A549 (cell line): ENCODE results near the gene PIK3R2. TPM values are rescaled to one million over a fixed set of nuclear protein-coding genes. Genes with fewer than 3 reads are reported as not detected.

ENCODE experiments used
- ATAC-seq, 2 experiments: fragments of 200-7000 bp in 1 of 2; fragments of >200 bp in 1 of 2; cut with Nextera tagmentation in 1 of 2; cut with Tn5 transposase in 1 of 2; 3 replicates each; pipeline versions ENCODE4 v1.8.0 to v1.9.1; 2018 to 2020; ENCODE audit warnings: mild to moderate bottlenecking in 1 of 2, moderate library complexity in 1 of 2
- CTCF ChIA-PET: fragments of 300-600 bp; sonication (Branson Sonifier 250); formaldehyde crosslinking; extraction: SDS; loops from one replicate; lab custom pipeline; 2021; ENCODE audit warnings: antibody characterized with exemption, inconsistent platforms; lab: Yijun Ruan, JAX
- POLR2A ChIA-PET: fragments of 350-600 bp; formaldehyde crosslinking; extraction: SDS; loops from one replicate; lab custom pipeline; 2021; ENCODE audit warnings: antibody characterized with exemption, inconsistent platforms; lab: Yijun Ruan, JAX
- DNase-seq, 2 experiments: peaks; one replicate each; pipeline versions ENCODE4 v3.0.0 to v3.0.0-alpha.2; 2011 to 2016; ENCODE audit warnings: low read depth in 1 of 2, low spot score in 1 of 2
- FAIRE-seq: peaks from 2 replicates; lab custom pipeline; 2011; peaks lifted over from hg19 to GRCh38; lab: Jason Lieb, UNC
- H3K27ac ChIP-seq, 2 experiments: fragments of >200 bp; sonication (Bioruptor Twin); formaldehyde crosslinking; 3 replicates each; pipeline ENCODE4 v1.5.1; 2016 to 2017
- H3K4me1 ChIP-seq: fragments of >200 bp; sonication (Bioruptor Twin); formaldehyde crosslinking; 3 replicates; pipeline ENCODE4 v1.6.1; 2016
- H3K4me2 ChIP-seq: fragments of >200 bp; sonication (Bioruptor Twin); formaldehyde crosslinking; 3 replicates; pipeline ENCODE4 v1.6.1; 2016
- H3K4me3 ChIP-seq: fragments of >200 bp; sonication (Bioruptor Twin); formaldehyde crosslinking; 3 replicates; pipeline ENCODE4 v1.5.1; 2016
- H3K9me3 ChIP-seq: fragments of >200 bp; sonication (Bioruptor Twin); formaldehyde crosslinking; 3 replicates; pipeline ENCODE4 v1.6.1; 2016
- CBX2 ChIP-seq: fragments of 200-600 bp; sonication (generic); IDR thresholded peaks from 2 replicates; pipeline ENCODE4 v1.6.1; 2016; ENCODE audit warnings: low read depth, mild to moderate bottlenecking, borderline replicate concordance
- CBX8 ChIP-seq: fragments of 200-600 bp; sonication (generic); IDR thresholded peaks from 2 replicates; pipeline ENCODE4 v1.6.1; 2016
- CEBPB ChIP-seq, 2 experiments: fragments of >200 bp in 1 of 2; sonication (Bioruptor Twin) in 1 of 2; formaldehyde crosslinking in 1 of 2; IDR thresholded peaks; 2 replicates each; pipeline ENCODE4 v1.6.1; 2012 to 2016
- CTCF ChIP-seq: fragments of >200 bp; sonication (Bioruptor Twin); formaldehyde crosslinking; IDR thresholded peaks from 3 replicates; pipeline ENCODE4 v1.5.1; 2016
- EP300 ChIP-seq, 2 experiments: fragments of >200 bp; sonication (Bioruptor Twin); formaldehyde crosslinking; IDR thresholded peaks; 2 replicates in 1 of 2; 3 replicates in 1 of 2; pipeline ENCODE4 v1.6.1; 2016 to 2017
- ESRRA ChIP-seq: fragments of 150-350 bp; IDR thresholded peaks from 2 replicates; pipeline ENCODE4 v1.6.1; 2014; ENCODE audit warnings: mild to moderate bottlenecking, low read length, borderline replicate concordance
- FOSL2 ChIP-seq, 2 experiments: fragments of 450-650 bp in 1 of 2; fragments of >200 bp in 1 of 2; sonication (Bioruptor Twin) in 1 of 2; formaldehyde crosslinking; IDR thresholded peaks; 2 replicates each; pipeline versions ENCODE4 v1.5.0 to v1.6.1; 2016 to 2020; ENCODE audit warnings: mild to moderate bottlenecking in 1 of 2, moderate library complexity in 1 of 2
- FOXS1 ChIP-seq: fragments of 250-450 bp; sonication (Bioruptor Pico); IDR thresholded peaks from 2 replicates; pipeline ENCODE4 v1.5.0; 2020; ENCODE audit warnings: mild to moderate bottlenecking, moderate library complexity
- HDAC2 ChIP-seq: fragments of 200-600 bp; sonication (generic); IDR thresholded peaks from 2 replicates; pipeline ENCODE4 v1.6.1; 2016
- JUNB ChIP-seq: fragments of >200 bp; sonication (Bioruptor Twin); formaldehyde crosslinking; IDR thresholded peaks from 2 replicates; pipeline ENCODE4 v1.6.1; 2016
- MAFK ChIP-seq: fragments of 450-650 bp; IDR thresholded peaks from 2 replicates; pipeline ENCODE4 v1.6.1; 2014; ENCODE audit not compliant: partially characterized antibody
- MYC ChIP-seq: IDR thresholded peaks from 2 replicates; pipeline ENCODE4 v1.6.1; 2012; ENCODE audit warnings: mild to moderate bottlenecking, inconsistent platforms, low read length, improper control_type of control experiment, borderline replicate concordance
- NFE2L2 ChIP-seq: fragments of 150-350 bp; conservative IDR thresholded peaks from 2 replicates; pipeline ENCODE4 v1.6.1; 2014; ENCODE audit warnings: low read length
- POLR2A ChIP-seq: IDR thresholded peaks from 2 replicates; pipeline ENCODE4 v1.6.1; 2012; ENCODE audit warnings: mild to moderate bottlenecking, low read length
- RNF2 ChIP-seq: fragments of 200-600 bp; sonication (generic); IDR thresholded peaks from 2 replicates; pipeline ENCODE4 v1.6.1; 2016; ENCODE audit warnings: low read depth, mild to moderate bottlenecking, antibody characterized with exemption, moderate library complexity, borderline replicate concordance
- TP53 ChIP-seq: fragments of 250-450 bp; sonication (Bioruptor Pico); IDR thresholded peaks from 2 replicates; pipeline ENCODE4 v1.5.0; 2021; ENCODE audit warnings: mild to moderate bottlenecking, moderate library complexity
- ZC3H11A ChIP-seq: fragments of 450-650 bp; IDR thresholded peaks from 2 replicates; pipeline ENCODE4 v1.6.1; 2014; ENCODE audit warnings: antibody characterized with exemption, mild to moderate bottlenecking
- ZNF302 ChIP-seq: fragments of 250-450 bp; sonication (Bioruptor Pico); IDR thresholded peaks from 2 replicates; pipeline ENCODE4 v1.9.0; 2021; ENCODE audit warnings: inconsistent platforms, mild to moderate bottlenecking, moderate library complexity
- ZSCAN20 ChIP-seq: fragments of 250-450 bp; sonication (Bioruptor Pico); IDR thresholded peaks from 2 replicates; pipeline ENCODE4 v1.8.0; 2022; ENCODE audit warnings: mild to moderate bottlenecking, moderate library complexity
- WGBS: methylation state at CpG from one replicate; pipeline ENCODE4 v1.1.6; 2017; ENCODE audit errors: missing lambda C conversion rate; 5-methylcytosine and 5-hydroxymethylcytosine counted together
- polyA plus RNA-seq, 4 experiments: library from polyadenylated mRNA; depleted of rRNA in 3 of 4; stranded (reverse); fragments of >200 nt; fragmentation: RNase III in 1 of 4; extraction: RNeasy Plus Mini Kit Qiagen cat#74134 plus additional on column Dnase treatment in 1 of 4; gene quantifications; 2 replicates in 3 of 4; 3 replicates in 1 of 4; pipeline ENCODE4 v1.2.3, GENCODE V29; 2011 to 2017
- TF ChIP-seq, protein P1 (sequence below): fragments of >200 bp; sonication (Bioruptor Twin); formaldehyde crosslinking; IDR thresholded peaks from 3 replicates; pipeline ENCODE4 v1.6.1; 2016
- TF ChIP-seq, protein P2 (sequence below): IDR thresholded peaks from 2 replicates; pipeline ENCODE4 v1.6.1; 2012; ENCODE audit warnings: low read depth, borderline replicate concordance
- TF ChIP-seq, protein P3 (sequence below): IDR thresholded peaks from 2 replicates; pipeline ENCODE4 v1.6.1; 2012
- TF ChIP-seq, protein P4 (sequence below): fragments of 450-650 bp; IDR thresholded peaks from 2 replicates; pipeline ENCODE4 v1.6.1; 2014; ENCODE audit warnings: antibody characterized with exemption

Gene PIK3R2
- polyA plus RNA-seq, 2 of the 4 experiments (the other 2 are of a cell fraction) = 6.7 to 8.3 TPM

DNA sequence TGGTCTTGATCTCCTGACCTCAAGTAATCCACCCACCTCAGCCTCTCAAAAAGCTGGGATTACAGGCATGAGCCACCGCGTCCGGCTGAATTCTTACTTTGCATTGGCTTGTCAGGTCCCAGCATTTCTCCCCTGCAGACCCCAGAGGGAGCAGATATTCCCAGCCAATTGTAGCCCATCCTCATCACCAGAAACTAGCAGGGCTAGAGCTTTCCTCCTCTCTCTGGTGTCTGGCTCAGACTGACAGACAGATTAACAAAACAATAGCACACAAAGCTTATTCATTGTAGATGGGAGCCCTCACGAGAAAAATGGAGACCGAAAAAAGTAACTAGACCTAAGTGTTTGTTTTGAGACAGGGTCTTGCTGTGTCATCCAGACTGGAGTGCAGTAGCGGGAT is 32.6 kb downstream of the PIK3R2 start:
- Histone ChIP-seq H3K4me3 (no peak overlapping the region), H3K4me1 (no peaks in the 10 kb centered on the region), H3K9me3 (no peaks in the 10 kb centered on the region), H3K4me2 (no peak overlapping the region), H3K27ac (no peak overlapping the region)
- 81% methylated on average over 6 of the region's 6 CpGs for WGBS
- TF ChIP-seq FOSL2 (IDR thresholded peaks at IDR 0.05) (no peak), FOSL2 (CRISPR knock-in tag; IDR thresholded peaks at IDR 0.05) (no peak), ZC3H11A (no peak), NFE2L2 (no peak)
- TF ChIP-seq, protein P1, sequence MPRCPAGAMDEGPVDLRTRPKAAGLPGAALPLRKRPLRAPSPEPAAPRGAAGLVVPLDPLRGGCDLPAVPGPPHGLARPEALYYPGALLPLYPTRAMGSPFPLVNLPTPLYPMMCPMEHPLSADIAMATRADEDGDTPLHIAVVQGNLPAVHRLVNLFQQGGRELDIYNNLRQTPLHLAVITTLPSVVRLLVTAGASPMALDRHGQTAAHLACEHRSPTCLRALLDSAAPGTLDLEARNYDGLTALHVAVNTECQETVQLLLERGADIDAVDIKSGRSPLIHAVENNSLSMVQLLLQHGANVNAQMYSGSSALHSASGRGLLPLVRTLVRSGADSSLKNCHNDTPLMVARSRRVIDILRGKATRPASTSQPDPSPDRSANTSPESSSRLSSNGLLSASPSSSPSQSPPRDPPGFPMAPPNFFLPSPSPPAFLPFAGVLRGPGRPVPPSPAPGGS = no peak
- ChIA-PET POLR2A (no interaction called here), CTCF (interaction anchor here (0.9 to 2.2 kb wide), 5 partner anchors 8 to 175 kb away, joined by 3 to 4 read pairs (median 3); no protein-coding TSS in a partner anchor)
- DNase-seq (no peak), ATAC-seq (no peak), FAIRE-seq (no peak)

DNA sequence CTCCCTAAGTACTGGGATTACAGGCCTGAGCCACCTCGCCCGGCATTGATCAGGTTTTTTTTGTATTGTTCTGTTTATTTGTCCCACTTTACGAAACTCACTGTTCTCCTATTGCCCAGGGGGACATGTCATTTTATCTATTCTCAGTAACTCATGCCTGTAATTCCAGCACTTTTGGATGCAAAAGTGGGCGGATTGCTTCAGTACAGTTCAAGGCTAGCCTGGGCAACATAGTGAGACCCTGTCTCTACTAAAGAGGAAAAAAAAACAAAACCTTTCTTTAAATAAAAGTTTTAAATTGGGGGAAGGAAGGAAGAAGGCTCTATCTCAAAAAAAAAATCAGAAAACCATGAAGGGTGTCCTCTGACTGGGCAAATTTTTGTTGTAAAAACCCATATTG is 37.3 kb downstream of the PIK3R2 start:
- Histone ChIP-seq H3K4me1 (peaks cover 14% of the 10 kb centered on the region; the same call in 2 of the 3 replicates), H3K9me3 (no peaks in the 10 kb centered on the region), H3K27ac (no peak overlapping the region), H3K4me2 (no peak overlapping the region), H3K4me3 (no peak overlapping the region)
- ChIA-PET POLR2A (no interaction called here), CTCF (interaction anchor here (1.4 to 5.8 kb wide), 5 partner anchors 27 to 91 kb away, joined by 3 to 60 read pairs (median 5); partner anchors contain the start of genes JUND and PIK3R2)
- FAIRE-seq (no peak), ATAC-seq (no peak), DNase-seq (no peak)
- TF ChIP-seq, protein P2, sequence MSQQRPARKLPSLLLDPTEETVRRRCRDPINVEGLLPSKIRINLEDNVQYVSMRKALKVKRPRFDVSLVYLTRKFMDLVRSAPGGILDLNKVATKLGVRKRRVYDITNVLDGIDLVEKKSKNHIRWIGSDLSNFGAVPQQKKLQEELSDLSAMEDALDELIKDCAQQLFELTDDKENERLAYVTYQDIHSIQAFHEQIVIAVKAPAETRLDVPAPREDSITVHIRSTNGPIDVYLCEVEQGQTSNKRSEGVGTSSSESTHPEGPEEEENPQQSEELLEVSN = no peak
- no peak for TF ChIP-seq MAFK
- TF ChIP-seq HDAC2 = no peak
- TF ChIP-seq TP53 = no peak
- no peak for TF ChIP-seq CBX2
- TF ChIP-seq CEBPB (IDR thresholded peaks at IDR 0.05) = no peak
- no peak for TF ChIP-seq CTCF
- no peak for TF ChIP-seq EP300 (IDR thresholded peaks at IDR 0.05)
- TF ChIP-seq MYC = no peak
- no peak for TF ChIP-seq RNF2
- TF ChIP-seq ZNF302 (CRISPR knock-in tag) = no peak
- no peak for TF ChIP-seq FOXS1 (CRISPR knock-in tag)
- TF ChIP-seq, protein P3, sequence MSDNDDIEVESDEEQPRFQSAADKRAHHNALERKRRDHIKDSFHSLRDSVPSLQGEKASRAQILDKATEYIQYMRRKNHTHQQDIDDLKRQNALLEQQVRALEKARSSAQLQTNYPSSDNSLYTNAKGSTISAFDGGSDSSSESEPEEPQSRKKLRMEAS = no peak
- no peak for TF ChIP-seq JUNB
- no peak for TF ChIP-seq ESRRA
- no peak for TF ChIP-seq CBX8
- TF ChIP-seq POLR2A = no peak
- TF ChIP-seq, protein P4, sequence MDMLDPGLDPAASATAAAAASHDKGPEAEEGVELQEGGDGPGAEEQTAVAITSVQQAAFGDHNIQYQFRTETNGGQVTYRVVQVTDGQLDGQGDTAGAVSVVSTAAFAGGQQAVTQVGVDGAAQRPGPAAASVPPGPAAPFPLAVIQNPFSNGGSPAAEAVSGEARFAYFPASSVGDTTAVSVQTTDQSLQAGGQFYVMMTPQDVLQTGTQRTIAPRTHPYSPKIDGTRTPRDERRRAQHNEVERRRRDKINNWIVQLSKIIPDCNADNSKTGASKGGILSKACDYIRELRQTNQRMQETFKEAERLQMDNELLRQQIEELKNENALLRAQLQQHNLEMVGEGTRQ = no peak
- TF ChIP-seq ZC3H11A = no peak
- TF ChIP-seq ZSCAN20 (CRISPR knock-in tag) = no peak
- 81% methylated on average over 4 of the region's 4 CpGs for WGBS
